Mucosa of rectum (tissue), 2 donors: ENCODE data around the gene NKX2-4.

ENCODE experiments used
- H3K27ac ChIP-seq, 2 donors: one replicate each; pipeline ENCODE4 v1.7.0; 2013; ENCODE audit warnings: inconsistent platforms in 2 of 2, low read depth in 2 of 2, low read length in 2 of 2
- H3K27me3 ChIP-seq, 2 donors: one replicate each; pipeline ENCODE4 v1.7.0; 2013; ENCODE audit warnings: low read length in 2 of 2; ENCODE audit not compliant: control insufficient read depth in 2 of 2, insufficient read depth in 2 of 2
- H3K36me3 ChIP-seq, 2 donors: one replicate each; pipeline ENCODE4 v1.7.0; 2013; ENCODE audit warnings: low read length in 2 of 2; ENCODE audit not compliant: control insufficient read depth in 2 of 2, insufficient read depth in 2 of 2
- H3K4me1 ChIP-seq, 2 donors: one replicate each; pipeline ENCODE4 v1.7.0; 2013; ENCODE audit warnings: low read length in 2 of 2, mild to moderate bottlenecking in 1 of 2; ENCODE audit not compliant: control insufficient read depth in 2 of 2, insufficient read depth in 2 of 2
- H3K4me3 ChIP-seq, 2 donors: one replicate each; pipeline ENCODE4 v1.7.0; 2013; ENCODE audit warnings: low read length in 2 of 2
- H3K9ac ChIP-seq, 2 donors: one replicate each; pipeline ENCODE4 v1.7.0; 2013; ENCODE audit warnings: low read length in 2 of 2, low read depth in 1 of 2, mild to moderate bottlenecking in 1 of 2
- H3K9me3 ChIP-seq, 2 donors: one replicate each; pipeline ENCODE4 v1.7.0; 2013; ENCODE audit warnings: low read length in 2 of 2; ENCODE audit not compliant: control insufficient read depth in 2 of 2
- donor health status: healthy.
- donor health status: Normal muscosa, but diverticular disease.

NKX2-4 gene

DNA sequence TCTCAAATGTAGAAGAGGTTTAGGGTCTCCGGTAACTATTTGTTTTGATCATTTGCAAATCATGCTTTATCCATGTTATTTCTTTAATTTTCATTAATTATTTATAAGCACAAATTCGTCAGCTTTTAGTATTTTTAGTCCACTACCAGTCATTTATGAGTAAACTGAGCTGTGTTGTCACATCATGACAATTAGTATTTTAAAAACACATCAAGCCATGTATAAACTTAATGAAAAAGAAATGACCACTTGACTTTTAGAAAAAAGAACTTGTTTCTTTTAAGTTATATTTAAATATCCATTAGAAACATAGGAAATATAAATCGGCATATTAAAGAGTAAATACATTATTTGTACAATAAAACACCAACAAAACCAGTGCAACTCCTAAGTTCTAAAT lies 2.8 kb downstream of the NKX2-4 start:
- Histone ChIP-seq H3K27ac (no peak overlapping the region), H3K4me1 (peaks cover 0 to 6% of the 10 kb centered on the region in 2 donors), H3K4me3 (no peak overlapping the region), H3K9me3 (no peaks in the 10 kb centered on the region), H3K9ac (no peak overlapping the region), H3K27me3 (peaks cover 51 to 66% of the 10 kb centered on the region in 2 donors), H3K36me3 (peaks cover 0 to 7% of the 10 kb centered on the region in 2 donors)

GRCh38 chr20:21393816-21394519 lies 3.4 kb downstream of the NKX2-4 start:
- no peak overlapping the region for H3K9ac ChIP-seq
- H3K4me1 ChIP-seq, result peaks cover 0 to 6% of the 10 kb centered on the region in 2 donors
- no peak overlapping the region for H3K4me3 ChIP-seq
- H3K27me3 ChIP-seq, result peaks cover 48 to 64% of the 10 kb centered on the region in 2 donors
- no peaks in the 10 kb centered on the region for H3K9me3 ChIP-seq
- H3K27ac ChIP-seq, result no peak overlapping the region
- H3K36me3 ChIP-seq, result peaks cover 4 to 7% of the 10 kb centered on the region in 2 donors

DNA sequence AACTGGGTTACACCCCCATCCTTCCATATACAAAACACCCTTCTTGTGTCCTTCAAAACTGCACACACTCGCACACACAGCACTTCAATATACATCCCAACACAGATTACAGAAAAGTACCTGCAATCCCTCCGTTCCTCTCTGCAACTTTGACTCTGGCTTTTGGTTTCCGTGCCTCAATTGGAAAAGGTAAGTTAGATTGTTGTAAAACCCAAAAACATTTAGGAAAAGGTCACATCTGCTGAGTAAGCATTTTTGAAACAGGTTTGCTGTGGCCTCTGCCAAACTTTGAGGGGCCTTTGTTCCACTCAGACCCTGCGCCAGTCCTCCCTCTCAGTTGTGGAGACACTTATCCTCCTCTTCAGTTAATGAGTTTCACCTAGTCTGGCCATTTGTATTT lies 4.2 kb downstream of the NKX2-4 start:
- Histone ChIP-seq H3K9ac (no peak overlapping the region), H3K9me3 (no peaks in the 10 kb centered on the region), H3K36me3 (peaks cover 4 to 7% of the 10 kb centered on the region in 2 donors), H3K27me3 (peaks cover 42 to 57% of the 10 kb centered on the region in 2 donors), H3K4me1 (peaks cover 0 to 6% of the 10 kb centered on the region in 2 donors), H3K27ac (no peak overlapping the region), H3K4me3 (no peak overlapping the region)

GRCh38 chr20:21391972-21392352 lies 5.4 kb downstream of the NKX2-4 start:
- Histone ChIP-seq H3K4me1 (peaks cover 0 to 6% of the 10 kb centered on the region in 2 donors), H3K36me3 (peaks cover 10 to 14% of the 10 kb centered on the region in 2 donors), H3K27ac (no peak overlapping the region), H3K27me3 (peaks cover 35 to 47% of the 10 kb centered on the region in 2 donors), H3K4me3 (no peak overlapping the region), H3K9ac (no peak overlapping the region), H3K9me3 (no peaks in the 10 kb centered on the region)

DNA sequence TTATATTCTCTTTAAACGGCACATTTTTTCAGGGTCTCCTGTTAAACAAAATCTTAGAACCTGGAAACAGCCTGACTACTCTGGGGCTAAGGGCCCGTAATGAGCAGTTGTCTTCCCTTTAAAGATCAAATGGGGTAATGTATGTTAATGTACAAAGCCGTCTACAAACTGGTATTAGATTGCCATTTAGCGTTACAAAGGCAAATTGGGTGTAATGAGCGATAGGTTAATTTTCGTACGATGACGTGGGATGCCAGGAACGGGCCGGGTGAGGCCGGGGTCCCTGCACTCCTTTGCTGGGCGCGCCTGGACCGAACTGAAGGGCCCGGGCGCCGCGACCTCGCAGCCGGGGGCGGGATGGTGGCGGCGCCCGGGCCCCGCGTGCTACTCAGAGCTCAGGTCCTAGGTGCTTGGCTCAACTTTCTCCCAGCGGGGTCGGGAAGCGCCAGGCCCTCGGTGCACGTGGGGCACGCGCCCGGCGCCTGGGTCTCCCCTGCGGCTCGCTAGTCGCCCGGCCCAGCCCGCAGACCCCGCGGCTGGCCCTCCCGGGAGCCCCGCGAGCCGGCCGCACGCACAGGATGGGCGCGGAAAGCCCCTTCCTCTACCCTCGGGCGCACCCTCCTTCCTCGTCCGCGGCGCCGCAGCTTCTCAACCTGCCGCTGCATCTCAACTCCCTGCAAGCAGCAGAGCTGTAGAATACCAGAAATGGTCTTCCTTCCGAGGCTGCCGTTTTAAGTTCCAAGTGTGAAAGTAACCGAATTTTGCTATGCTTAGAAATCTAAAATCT lies 5.9 kb downstream of the NKX2-4 start:
- H3K4me3 ChIP-seq, result no peak overlapping the region
- H3K36me3 ChIP-seq, result peaks cover 15 to 19% of the 10 kb centered on the region in 2 donors
- no peak overlapping the region for H3K9ac ChIP-seq
- H3K9me3 ChIP-seq, result no peaks in the 10 kb centered on the region
- H3K4me1 ChIP-seq, result peaks cover 0 to 6% of the 10 kb centered on the region in 2 donors
- no peak overlapping the region for H3K27ac ChIP-seq
- H3K27me3 ChIP-seq, result peaks cover 34 to 46% of the 10 kb centered on the region in 2 donors

DNA sequence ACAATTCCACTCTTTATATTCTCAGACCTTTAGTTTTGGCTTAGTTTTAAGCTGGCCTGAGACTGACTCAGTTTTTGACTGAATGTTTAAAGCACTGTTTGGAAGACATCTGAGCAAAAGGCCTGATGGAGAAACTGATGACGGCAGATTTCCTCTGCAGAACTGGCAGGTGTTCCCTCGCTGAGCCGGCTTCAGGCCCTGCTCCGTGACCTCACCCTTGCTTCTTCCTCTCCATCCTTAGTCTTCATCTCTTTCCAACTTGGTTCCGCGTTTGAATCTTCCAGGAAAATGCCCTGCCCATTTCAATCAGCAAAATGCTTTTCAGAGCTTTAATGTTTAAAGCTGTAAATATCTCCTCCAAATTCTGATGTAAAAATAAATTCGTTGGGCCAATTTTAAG lies 6.6 kb downstream of the NKX2-4 start:
- Histone ChIP-seq H3K9me3 (no peaks in the 10 kb centered on the region), H3K9ac (no peak overlapping the region), H3K4me1 (peaks cover 0 to 4% of the 10 kb centered on the region in 2 donors), H3K4me3 (no peak overlapping the region), H3K27me3 (peaks cover 30 to 41% of the 10 kb centered on the region in 2 donors), H3K36me3 (peaks cover 15 to 26% of the 10 kb centered on the region in 2 donors), H3K27ac (no peak overlapping the region)

DNA sequence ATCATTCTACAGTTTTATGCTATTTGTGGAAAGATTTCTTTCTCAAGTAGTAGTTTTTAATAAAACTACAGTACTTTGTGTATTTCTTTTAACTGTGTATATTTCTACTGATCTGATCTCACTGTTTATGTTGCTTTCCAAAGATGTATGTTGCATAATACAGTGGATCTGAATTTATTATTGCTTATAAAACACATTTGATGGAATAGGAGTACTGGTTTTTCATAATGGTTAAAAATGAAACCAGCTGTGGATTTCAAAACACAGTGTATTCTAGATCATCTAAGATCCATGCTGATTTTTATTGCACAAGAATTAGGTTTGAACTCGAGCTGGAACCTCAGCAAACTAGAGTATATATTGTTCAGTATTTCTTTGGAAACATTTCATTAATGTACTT lies 8.0 kb downstream of the NKX2-4 start:
- H3K9me3 ChIP-seq, result no peaks in the 10 kb centered on the region
- H3K4me3 ChIP-seq, result no peak overlapping the region
- H3K27ac ChIP-seq, result no peak overlapping the region
- peaks cover 19 to 27% of the 10 kb centered on the region in 2 donors for H3K27me3 ChIP-seq
- H3K36me3 ChIP-seq, result peaks cover 15 to 29% of the 10 kb centered on the region in 2 donors
- H3K4me1 ChIP-seq, result no peaks in the 10 kb centered on the region
- H3K9ac ChIP-seq, result no peak overlapping the region

DNA sequence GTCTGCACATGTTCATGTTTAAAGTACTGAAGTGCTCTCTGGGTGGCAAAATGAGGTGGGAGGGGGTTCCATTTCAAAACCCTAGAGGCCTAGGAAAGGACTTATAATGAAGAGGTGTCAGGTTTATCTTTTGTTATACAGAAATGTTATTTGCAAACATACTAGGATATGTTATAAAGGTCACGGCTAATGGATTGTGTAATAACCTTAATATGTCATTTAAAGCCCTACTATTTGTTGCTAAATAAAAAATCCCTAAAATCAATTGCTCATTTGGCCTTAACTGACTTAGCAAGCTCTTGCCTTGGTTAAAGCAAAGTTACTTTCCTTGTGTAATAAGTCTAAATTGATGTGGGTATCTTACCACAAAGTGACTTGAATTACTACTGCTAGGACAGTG lies 8.8 kb downstream of the NKX2-4 start:
- Histone ChIP-seq H3K9me3 (no peaks in the 10 kb centered on the region), H3K4me1 (no peaks in the 10 kb centered on the region), H3K9ac (no peak overlapping the region), H3K27me3 (peaks cover 13 to 20% of the 10 kb centered on the region in 2 donors), H3K36me3 (peaks cover 15 to 34% of the 10 kb centered on the region in 2 donors), H3K27ac (no peak overlapping the region), H3K4me3 (no peak overlapping the region)

GRCh38 chr20:21387528-21387927 lies 9.8 kb downstream of the NKX2-4 start:
- Histone ChIP-seq H3K36me3 (peaks cover 21 to 34% of the 10 kb centered on the region in 2 donors), H3K27me3 (peaks cover 8 to 10% of the 10 kb centered on the region in 2 donors), H3K27ac (no peak overlapping the region), H3K4me1 (no peaks in the 10 kb centered on the region), H3K4me3 (no peak overlapping the region), H3K9me3 (no peaks in the 10 kb centered on the region), H3K9ac (no peak overlapping the region)

- Histone ChIP-seq H3K36me3 (peaks cover 29 to 39% of the 10 kb centered on the region in 2 donors), H3K27ac (no peak overlapping the region), H3K4me1 (no peaks in the 10 kb centered on the region), H3K4me3 (no peak overlapping the region), H3K9me3 (no peaks in the 10 kb centered on the region), H3K9ac (no peak overlapping the region), H3K27me3 (no peaks in the 10 kb centered on the region)
These were observed 11.2 kb downstream of the NKX2-4 start for GRCh38 chr20:21386111-21386510.
